H1 (cell line): ENCODE data around the gene MBNL1.

Source experiments
- NRF1 ChIP-seq: IDR thresholded peaks from 2 replicates; pipeline ENCODE4 v1.6.1; 2011; ENCODE audit warnings: mild to moderate bottlenecking, low read depth, low read length, improper control_type of control experiment
- TF ChIP-seq, protein P1 (sequence below), 3 experiments: IDR thresholded peaks; 1 replicate in 2 of 3; 2 replicates in 1 of 3; pipeline versions ENCODE4 v1.5.1 to v1.6.1; 2011; ENCODE audit warnings: low read length in 3 of 3, mild to moderate bottlenecking in 3 of 3, inconsistent platforms in 2 of 3, low read depth in 1 of 3, moderate library complexity in 1 of 3; ENCODE audit not compliant: insufficient read depth in 1 of 3; ENCODE audit errors: control extremely low read depth in 1 of 3

- TF ChIP-seq, protein P1, sequence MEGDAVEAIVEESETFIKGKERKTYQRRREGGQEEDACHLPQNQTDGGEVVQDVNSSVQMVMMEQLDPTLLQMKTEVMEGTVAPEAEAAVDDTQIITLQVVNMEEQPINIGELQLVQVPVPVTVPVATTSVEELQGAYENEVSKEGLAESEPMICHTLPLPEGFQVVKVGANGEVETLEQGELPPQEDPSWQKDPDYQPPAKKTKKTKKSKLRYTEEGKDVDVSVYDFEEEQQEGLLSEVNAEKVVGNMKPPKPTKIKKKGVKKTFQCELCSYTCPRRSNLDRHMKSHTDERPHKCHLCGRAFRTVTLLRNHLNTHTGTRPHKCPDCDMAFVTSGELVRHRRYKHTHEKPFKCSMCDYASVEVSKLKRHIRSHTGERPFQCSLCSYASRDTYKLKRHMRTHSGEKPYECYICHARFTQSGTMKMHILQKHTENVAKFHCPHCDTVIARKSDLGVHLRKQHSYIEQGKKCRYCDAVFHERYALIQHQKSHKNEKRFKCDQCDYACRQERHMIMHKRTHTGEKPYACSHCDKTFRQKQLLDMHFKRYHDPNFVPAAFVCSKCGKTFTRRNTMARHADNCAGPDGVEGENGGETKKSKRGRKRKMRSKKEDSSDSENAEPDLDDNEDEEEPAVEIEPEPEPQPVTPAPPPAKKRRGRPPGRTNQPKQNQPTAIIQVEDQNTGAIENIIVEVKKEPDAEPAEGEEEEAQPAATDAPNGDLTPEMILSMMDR (IDR thresholded peaks at IDR 0.05; ENCODE audit: control extremely low read depth in 1 of 3, insufficient read depth in 1 of 3, low read depth in 1 of 3, low read length in 3 of 3) = no peak
- no peak for TF ChIP-seq NRF1
Measured at GRCh38 chr3:152395764-152396163, 127.0 kb downstream of the MBNL1 start.
